HG03342 (cell line): ENCODE data around the gene LRRC4.

Experiments used
- ATAC-seq: cut with Tn5 transposase; IDR thresholded peaks from one replicate; pipeline ENCODE4 v1.9.1; 2021; ENCODE audit warnings: mild to moderate bottlenecking, moderate library complexity; ENCODE audit not compliant: unreplicated experiment

Gene LRRC4

GRCh38 chr7:128060018-128060417, 28.8 kb upstream of the LRRC4 start:
- ATAC-seq, result no peak

DNA sequence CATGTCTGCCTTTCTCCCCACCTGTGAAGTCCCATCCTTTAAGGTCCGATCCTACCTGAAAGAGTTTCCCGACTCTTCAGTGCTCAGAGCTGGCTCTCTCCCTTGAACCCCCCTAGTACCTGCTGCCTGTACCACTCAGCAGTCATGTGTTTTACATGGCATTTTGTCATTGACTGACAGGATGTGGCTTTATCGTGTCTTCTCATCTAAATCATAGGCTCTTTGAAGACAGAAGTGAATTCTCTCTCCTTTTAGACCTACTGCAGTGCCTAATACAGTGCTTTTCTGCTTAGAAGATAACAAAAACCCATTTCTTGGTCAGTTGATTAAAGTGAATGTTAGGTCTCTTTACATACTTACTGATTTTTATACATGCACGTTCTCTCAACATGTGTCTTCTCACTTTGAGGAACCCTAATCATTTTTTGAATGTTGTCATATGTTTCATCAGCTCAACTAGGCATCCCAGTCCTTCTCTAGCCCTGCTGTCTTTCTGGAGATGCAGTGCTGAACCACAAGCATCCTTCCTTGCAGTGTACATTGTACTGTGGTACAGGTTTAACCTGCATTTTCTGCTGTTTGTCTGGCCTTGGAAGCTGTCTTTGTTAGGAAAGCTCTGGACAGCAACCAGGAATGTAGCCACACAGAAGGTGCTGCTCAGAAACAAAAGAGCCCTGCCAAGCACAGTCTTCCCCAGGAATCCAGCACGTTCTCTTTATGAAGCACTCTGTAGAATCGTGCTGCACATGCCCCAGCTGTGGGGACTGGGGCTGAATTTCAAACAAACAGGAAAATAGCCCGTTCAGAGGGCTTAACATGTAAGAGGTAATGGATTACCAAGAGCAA, 28.1 kb upstream of the LRRC4 start:
- ATAC-seq, result no peak

DNA sequence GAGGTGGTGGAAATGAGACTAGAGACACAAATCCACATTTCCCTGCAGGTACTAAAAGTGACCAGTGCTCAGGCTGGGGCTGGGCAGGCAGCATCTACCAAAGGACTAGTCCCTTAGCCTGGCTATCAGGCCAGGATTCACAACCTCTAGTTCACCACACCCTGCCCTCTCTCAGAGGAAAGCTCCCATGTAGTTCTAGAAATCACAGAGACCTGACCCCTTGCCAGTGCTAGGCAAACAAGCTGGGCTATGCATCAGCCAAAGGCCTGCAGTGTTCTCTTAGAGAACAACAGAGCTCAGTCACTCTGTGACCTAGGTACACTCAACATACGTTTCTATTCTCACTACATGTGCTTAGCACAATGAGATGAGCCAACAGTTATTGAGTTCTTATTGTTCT, 26.7 kb upstream of the LRRC4 start:
- ATAC-seq, result no peak

DNA sequence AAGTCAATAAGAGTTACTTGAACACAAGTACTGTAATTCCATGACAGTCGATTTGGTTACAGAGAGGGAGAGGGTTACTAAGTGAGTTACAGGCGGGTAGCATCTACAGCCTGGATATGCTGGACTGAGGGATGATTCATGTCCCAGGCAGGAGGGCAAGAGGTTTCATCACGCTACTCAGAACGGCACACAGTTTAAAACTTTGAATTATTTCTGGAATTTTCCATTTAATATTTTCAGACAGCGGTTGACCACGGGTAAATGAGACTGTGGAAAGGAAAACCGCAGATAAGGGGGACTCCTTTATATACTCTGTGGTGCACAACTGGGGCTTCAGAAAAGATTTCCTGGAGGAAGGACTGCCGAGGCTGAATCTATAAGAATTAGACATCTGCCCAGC, 25.7 kb upstream of the LRRC4 start:
- ATAC-seq, result no peak

DNA sequence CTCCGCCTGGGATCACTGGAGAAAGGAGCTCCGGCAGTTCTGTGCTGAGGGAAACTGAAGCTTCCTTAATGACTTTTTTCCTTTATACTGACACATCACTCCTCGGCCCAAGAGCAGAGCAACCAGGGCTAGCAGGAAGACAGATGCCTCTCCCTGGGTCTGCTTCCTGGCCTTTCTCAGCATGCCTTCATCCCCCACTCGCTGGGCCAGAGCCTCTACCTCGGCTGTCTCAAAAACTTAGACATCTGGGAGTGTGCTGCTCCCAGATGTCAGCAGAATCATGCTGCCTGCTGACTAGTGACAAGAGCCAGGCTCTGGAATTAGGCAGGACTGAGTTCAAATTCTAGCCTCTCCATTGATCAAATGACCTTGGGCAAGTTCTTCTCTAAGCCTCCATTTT, 24.4 kb upstream of the LRRC4 start:
- ATAC-seq, result no peak

GRCh38 chr7:128054511-128054910, 23.3 kb upstream of the LRRC4 start:
- ATAC-seq, result no peak

- ATAC-seq, result no peak
Observed at GRCh38 chr7:128053991-128054390, 22.8 kb upstream of the LRRC4 start.

DNA sequence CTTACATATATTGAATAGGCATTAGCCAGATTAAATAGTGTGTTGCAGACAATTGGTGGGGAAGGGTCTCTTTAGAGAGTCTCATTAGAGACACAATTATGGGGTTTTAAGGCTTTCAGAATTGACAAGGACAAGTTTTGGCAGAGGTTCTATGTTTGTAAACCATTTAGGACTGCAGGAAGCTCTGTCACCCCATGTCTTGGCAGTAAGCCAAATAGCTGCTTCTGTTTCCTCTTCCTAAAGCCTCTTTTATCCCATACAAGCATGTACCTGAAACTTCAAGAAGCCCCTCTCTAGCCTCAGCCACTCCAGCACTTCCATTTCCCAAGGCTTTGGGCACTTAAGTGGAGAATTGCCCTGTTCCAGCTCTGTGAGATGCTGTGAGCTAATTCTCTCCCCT, 21.8 kb upstream of the LRRC4 start:
- ATAC-seq, result no peak

DNA sequence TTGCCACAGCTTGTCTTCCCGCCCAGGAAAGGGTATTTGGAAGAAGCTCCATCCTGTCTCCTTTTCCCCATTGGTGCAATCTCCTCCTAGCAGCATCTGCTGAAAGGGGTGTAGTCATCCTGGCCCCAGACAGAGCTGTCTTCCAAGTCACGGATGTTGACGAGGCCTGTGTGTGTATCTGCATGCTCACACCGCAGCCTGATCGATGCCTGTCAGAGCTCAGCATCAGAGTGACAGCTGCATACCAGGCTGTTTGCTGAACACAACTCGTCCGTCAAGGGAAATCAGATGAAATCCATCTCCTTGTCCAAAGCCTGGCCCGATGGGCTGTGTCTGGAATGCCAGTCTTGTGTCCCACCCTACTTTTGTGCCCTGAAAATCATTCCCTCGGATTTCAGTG, 21.2 kb upstream of the LRRC4 start:
- no peak for ATAC-seq

- no peak for ATAC-seq
Observed at GRCh38 chr7:128045766-128046165, 14.5 kb upstream of the LRRC4 start.

DNA sequence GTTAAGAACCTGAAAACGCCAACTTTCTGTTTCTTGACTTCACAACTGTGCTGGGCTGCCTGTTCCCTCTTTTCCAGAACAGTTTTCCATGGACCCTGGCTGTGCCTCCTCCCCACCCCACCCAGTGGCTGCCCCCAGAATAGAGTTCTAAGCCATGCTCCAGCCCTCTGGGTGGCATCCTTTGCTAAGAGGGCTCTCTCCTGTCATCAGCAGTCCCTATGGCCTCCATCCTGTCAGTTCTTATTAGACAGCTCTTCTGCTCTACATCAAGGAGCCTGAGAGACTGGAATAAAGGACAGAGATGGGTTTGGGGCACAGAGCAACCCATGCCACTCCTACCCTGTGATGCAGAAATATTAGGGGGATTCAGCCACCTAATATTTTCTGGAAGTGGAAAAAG, 13.9 kb upstream of the LRRC4 start:
- ATAC-seq, result no peak

DNA sequence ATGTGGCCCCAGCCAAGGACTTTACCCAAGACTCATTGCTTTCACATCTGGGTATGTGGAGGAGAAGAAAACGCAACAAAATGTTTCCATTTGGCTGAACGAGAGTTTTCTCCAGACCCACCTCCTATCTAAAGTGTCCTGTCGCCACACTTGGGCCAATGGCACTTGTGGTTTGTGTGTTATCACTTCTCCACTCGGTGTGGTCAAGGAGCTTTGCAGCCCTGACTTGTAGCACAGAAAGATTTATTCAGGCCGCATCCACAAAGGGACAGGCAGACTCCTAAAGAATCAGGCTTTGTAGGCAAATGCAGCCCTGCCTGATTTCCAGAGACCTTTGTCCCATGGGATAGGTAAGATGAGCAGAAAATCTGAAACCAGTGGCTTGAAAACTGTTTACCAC, 12.8 kb upstream of the LRRC4 start:
- no peak for ATAC-seq

- no peak for ATAC-seq
Observed at GRCh38 chr7:128042012-128042411, 10.8 kb upstream of the LRRC4 start.

DNA sequence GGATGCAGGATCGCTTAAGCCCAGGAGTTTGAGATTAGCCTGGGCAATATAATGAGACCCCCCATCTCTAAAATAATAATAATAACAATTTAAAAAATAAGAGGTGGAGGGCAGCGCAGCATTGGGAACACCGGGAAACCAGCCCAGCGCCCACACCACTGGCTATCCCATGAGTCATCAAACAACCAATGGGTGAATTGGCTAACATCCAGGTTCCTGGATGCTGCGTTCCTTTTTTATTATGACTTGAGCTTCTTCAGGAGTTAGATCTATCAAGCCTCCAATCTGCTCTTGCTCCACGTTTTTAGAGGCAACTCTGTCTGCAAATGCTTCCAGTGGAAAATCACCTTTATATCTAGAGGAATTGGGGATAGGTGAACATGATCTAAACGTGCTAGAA, 10.0 kb upstream of the LRRC4 start:
- ATAC-seq, result no peak

- no peak for ATAC-seq
Observed at GRCh38 chr7:128040205-128040604, 9.0 kb upstream of the LRRC4 start.

DNA sequence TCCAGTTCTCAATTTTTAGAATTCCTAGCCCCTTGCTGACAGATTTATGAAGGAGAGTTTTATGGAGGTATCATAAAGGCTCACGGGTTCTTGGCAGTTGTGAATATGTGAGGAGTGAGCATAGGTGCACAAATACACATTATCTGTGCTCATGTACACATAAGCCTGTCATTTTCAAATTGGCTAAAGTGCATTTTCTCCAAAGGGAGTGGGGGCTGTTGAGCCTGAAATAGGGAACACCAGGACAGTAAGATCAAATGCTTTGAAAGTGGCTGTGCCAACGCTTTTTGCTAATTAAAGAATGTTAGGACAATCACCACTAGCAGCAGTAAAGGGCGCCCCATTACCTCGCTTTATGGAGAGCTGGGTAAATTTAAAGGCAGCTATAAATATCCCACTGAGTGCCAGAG, 8.3 kb upstream of the LRRC4 start:
- ATAC-seq, result no peak

GRCh38 chr7:128037880-128038619, 6.8 kb upstream of the LRRC4 start:
- ATAC-seq, result no peak

DNA sequence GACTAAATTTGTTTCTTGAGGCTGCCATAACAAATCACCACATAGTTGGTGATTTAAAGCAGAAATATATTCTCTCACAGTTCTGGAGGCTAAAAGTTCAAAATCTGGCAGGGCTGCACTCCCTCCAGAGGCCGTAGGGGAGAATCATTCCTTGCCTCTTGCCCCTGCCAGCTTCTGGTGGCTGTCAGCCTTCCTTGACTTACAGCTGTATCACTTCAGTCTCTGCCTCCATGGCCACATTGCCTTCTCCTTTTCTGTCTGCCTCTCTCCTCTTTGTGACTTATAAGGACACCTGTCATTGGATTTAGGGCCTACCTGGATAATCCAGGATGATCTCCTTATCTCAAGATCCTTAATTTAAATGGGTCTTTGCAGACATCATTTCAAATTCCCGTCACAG, 5.8 kb upstream of the LRRC4 start:
- ATAC-seq, result no peak

- ATAC-seq, result peak; percentile 34
Observed at GRCh38 chr7:128036226-128036940, 5.1 kb upstream of the LRRC4 start.

GRCh38 chr7:128035712-128036111, 4.5 kb upstream of the LRRC4 start:
- ATAC-seq, result no peak

DNA sequence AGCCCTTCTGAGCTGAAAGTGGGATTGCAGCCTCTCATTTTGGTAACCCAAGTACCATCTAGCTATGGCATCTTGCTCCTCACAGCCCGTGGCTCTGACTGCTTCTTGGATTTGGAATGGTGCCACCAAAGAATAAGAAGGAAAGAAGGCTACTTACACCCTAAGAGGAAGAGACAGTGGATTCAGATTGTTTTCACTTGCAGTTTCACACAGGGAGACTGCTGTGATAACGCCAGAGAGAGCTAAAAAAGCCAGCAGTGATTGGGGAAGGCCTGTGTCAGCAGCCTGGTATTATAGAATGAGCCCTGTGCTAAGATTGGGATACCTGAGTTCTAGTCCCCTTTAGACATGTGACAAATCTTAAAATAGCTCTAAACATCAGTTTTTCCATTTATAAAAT, 3.6 kb upstream of the LRRC4 start:
- ATAC-seq, result no peak

DNA sequence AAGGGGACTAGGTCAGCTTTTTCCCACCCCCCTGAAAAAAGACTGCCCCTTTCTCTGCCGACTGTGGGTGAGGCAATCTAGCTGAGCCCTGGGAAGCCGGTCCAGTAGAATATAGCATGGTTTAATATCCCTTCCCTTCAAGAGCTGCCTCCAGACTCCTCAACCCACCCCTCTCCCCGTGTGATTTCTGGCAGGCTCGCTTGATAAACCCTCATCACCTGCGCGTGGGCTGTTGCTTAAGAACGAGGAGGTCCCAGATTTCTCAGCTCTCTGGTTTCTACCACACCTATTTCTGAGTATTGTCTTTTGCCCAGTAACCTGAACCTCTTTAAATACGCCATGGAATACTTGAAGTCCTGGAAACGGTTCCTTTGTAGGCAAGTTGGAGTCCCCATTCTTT, 2.0 kb upstream of the LRRC4 start:
- no peak for ATAC-seq
